GM19467 (cell line): ENCODE data around the gene SLC16A10.
"Not testable (repeated sequence)": the region's sequence is repeated elsewhere in the genome, so short reads cannot be mapped to it uniquely, and the experiment has no call there.

Source experiments
- ATAC-seq: cut with Tn5 transposase; IDR thresholded peaks from one replicate; pipeline ENCODE4 v1.9.1; 2021; ENCODE audit warnings: mild to moderate bottlenecking, moderate library complexity; ENCODE audit not compliant: unreplicated experiment

SLC16A10 gene, protein sequence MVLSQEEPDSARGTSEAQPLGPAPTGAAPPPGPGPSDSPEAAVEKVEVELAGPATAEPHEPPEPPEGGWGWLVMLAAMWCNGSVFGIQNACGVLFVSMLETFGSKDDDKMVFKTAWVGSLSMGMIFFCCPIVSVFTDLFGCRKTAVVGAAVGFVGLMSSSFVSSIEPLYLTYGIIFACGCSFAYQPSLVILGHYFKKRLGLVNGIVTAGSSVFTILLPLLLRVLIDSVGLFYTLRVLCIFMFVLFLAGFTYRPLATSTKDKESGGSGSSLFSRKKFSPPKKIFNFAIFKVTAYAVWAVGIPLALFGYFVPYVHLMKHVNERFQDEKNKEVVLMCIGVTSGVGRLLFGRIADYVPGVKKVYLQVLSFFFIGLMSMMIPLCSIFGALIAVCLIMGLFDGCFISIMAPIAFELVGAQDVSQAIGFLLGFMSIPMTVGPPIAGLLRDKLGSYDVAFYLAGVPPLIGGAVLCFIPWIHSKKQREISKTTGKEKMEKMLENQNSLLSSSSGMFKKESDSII

DNA sequence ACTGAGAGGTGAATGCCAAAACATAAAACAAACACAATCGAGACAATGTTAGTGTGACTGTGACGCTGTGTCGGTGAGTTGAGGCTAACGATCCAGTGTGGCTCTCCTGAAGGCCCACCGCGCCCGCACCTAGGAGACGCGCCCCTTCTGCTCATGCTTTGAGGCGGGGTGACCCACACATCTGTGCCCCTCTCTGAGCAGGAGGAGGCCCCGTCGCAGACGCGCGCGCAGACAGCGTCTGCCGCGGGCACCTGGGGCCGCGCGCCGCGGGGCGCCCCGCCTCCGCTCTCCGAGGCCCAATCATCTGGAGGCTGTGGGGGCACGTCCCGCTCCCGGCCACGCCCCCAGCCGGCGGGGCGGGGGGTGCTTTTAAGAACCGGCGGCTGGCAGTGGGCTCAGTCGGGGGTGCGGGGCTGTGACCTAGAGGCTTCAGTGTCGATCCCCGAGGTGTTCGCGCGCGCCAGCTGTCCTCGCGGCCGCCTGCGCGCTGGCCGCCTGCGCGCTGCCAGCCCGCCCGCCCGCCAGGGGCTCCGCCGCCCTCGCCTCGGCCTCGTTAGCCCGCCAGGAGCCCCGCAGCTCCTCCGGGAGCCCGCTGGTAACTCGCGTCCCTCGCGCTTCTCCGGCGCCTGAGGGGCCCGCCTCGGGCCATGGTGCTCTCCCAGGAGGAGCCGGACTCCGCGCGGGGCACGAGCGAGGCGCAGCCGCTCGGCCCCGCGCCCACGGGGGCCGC is at the start of gene SLC16A10:
TSS of gene SLC16A10 (plus strand) at position 398 of the 730 bp plus-strand sequence. CDS start at position 648, 250 bp downstream.
- ATAC-seq = peak; percentile 91

DNA sequence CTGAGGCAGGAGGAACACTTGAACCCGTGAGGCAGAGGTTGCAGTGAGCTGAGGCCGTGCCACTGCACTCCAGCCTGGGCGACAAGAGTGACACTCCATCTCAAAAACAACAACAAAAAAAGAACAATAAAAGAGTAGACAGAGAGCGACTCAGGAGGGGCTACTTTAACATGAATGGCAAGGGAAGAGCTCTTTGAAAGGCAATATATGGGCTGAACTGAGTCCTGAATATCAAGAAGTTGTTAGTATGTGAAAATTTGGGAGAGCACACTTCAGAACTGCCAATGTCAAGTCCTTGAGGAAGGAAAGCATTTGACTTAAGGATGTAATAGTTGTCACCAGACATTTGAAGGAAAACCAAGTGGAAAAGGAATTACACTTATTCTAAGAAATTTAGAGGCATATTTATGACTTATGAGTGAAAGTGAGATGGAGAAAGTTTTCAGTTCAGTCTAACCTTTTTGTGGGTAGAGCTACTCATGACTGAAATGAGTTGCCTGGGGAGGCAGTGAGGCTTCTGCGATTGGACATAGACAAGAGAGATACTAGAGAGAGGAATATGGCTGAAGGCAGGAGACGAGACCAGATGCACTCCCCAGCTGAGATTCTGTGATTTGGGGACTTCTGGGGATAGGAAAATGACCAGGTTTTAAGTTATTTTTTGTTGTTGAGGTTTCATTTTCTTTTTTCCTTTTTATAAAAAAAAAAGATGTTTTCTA is 48.6 kb upstream of the SLC16A10 start:
- no peak for ATAC-seq

DNA sequence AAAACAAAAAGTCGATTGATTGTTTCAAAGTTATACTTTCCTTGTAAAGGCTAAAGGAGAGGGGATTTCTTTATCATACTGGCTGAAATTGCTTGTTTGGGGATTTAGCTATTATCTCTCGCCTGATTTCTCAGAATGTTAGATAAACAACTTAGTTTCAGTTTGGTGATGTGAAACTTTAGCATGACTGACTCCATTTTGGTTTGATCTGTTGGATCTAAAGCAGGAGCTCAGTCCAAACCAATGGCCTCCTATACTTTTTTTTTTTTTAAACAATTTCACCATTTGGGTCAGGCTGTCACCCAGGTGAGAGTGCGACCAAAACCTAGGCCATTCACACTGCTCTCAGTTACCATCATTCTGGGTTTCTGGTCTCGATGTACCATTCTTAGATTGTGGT is 45.4 kb upstream of the SLC16A10 start:
- ATAC-seq = no peak

DNA sequence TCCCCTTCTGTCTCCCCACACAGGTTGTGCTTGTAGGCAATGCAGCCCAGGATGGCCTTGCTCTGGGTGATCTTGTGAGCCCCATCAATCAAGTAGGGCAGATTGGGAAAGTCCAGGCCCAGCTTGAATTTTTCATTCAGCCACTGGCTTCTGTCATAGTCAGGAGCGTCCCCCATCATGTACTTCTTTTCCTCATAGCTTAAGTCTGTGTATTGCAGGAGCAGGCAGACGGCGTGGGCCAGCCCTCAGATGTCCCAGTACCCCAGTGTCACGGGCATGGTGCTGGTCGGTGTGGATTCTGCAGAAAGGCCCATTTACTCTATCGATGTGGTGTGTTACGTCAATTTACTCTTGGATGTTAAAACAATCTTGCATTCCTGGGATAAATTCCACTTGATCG is 40.1 kb upstream of the SLC16A10 start:
- ATAC-seq = no peak

DNA sequence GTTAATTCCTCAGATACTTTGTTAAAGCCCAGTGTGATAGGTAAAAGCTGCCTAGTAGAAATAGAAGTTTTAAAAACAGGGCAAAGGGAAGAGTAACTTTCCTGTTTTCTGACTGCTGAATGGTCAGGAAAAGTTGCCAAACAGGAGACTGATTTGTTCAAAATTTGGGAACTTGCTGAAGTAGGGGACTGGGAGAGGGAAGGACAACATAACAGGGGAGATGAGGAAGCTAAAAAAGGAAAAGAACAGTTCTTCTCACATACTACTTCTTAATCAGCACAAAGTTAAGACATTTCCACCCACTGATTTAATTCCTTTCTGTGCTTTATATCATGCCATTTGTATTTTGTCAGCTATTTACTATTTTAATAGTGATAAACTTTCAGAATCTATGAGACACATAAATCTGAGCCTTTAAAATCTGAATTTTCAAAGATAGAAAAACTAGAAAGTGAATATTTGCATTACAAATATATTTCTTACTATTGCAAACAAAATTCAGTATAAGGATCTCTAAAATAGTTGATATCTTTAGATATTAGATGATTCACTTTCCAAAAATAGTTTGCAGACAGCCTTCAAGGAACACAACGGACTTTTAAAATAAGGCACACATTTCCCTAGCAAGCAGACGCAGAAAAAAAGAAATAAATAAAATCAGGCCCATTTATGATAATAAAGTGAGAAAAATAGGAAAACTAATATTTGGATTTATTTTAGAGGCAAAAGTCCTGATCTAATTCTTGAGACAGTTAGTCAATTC is 36.9 kb upstream of the SLC16A10 start:
- ATAC-seq = no peak

DNA sequence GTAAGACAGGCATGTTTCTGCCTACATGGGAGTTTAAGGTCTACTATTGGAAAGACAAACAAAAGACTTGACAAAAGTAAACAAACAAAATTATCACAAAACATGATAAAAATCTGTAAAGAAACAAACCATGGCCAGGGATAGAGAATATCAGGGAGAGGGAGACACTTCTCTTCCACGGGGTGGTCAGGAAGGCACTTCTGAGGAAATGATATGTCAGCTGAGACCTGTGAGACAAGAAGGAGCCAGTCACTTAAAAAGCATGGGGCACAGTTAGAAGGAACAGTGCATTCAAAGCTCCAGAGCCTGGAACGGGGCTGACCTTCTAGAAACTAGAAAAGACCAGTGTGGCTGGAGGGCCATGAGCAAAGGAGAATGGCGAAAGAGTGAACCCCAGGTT is 35.1 kb upstream of the SLC16A10 start:
- no peak for ATAC-seq

DNA sequence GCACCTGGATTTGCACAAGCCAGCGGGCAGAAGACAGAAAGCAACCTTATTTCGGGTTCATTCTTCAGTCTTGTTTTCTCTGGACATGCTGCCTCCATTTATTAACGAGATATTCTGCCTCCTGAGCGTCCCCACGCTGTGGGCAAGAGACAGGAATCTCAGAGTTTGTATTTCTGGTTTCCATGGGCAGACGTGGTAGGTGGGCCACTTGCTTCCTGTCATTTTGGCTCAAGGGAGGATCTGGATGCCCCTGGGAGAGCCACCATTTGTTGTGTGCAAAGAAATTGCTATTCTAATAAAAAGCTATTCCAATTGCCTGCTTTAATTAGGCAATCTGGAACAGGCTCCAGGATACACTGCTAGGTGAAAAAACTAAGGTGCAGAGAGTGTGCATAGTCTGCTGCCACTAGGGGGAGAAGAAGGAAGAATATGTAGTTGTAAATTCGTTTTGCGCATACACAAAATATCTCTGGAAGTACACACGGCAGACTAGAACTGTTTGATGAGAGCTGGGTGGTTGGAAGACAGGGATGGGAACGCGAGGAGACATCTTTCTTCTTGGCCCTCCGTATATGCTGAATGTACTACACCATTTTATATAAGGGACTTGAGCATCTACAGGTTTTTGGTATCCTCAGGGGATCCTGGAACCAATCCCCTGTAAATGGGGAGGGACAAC is 30.1 kb upstream of the SLC16A10 start:
- no peak for ATAC-seq

DNA sequence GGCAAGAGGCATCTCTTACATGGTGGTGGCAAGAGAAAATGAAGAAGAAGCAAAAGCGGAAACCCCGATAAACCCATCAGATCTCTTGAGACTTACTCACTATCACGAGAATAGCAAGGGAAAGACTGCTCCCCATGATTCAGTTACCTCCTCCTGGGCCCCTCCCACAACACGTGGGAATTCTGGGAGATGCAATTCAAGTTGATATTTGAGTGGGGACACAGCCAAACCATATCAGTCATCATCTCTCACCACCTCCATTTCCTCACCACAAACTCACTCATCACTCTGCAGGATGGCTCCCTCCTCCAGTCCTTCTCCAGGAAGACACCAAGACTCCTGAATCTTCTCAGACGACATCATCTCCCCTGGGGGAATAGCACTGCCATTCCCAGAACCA is 25.8 kb upstream of the SLC16A10 start:
- ATAC-seq = no peak

DNA sequence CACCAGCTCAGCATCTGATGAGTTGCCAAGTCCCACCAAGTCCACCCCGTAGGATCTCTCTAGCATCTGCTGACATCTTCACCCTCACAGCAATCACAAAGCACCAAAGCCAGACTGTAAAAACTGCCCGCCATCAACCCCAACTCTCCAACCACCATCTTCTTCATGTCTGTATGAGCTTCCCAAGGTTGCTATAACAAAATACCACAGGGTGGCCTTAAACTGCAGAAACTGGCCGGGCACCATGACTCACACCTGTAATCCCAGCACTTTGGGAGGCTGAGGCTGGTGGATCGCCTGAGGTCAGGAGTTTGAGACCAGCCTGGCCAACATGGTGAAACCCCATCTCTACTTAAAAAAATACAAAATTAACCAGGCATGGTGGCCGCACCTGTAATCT is 25.3 kb upstream of the SLC16A10 start:
- not testable (repeated sequence) for ATAC-seq

DNA sequence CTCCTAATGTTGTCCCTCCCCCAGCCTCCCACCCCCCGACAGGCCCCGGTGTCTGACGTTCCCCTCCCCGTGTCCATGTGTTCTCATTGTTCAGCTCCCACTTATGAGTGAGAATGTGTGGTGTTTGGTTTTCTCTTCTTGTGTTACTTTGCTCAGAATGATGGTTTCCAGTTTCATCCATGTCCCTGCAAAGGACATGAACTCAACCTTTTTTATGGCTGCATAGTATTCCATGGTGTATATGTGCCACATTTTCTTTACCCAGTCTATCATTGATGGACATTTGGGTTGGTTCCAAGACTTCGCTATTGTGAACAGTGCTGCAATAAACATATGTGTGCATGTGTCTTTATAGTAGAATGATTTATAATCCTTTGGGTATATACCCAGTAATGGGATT is 24.4 kb upstream of the SLC16A10 start:
- ATAC-seq = not testable (repeated sequence)

DNA sequence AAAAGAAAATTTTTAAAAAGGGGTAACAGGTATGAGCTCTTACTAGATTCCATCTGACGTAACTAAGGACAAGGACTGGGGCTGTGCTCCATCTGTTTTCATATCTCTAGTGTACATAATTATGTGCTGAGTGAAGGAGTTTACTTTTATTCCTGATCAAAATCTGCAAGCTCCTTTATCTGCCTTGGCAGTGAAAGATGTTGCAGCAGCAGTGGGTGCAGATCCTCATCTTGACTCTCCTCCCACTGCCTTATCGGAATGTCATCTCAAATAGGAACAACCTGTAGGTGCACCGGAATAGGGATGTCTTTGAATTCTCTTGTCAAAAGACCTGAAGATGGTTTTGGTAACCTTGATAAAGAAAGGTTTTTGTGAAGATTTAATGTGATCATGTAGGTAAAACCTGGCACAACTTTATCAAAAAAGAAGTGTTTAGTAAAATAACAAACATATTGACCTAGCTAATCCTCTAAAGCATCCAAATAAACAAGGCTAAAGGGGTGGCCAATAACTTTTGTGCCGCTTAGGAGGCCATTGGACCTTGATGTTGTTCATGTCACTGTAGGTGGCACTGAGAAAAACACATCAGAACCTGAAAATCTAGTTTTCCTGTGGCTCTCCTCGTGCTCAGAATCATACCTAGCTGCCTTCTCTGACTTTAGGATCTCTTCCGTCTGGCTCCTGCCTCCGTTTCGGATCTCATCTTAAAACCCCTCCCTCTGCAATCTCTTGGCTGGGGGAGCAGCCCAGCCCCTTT is 19.0 kb upstream of the SLC16A10 start:
- no peak for ATAC-seq

DNA sequence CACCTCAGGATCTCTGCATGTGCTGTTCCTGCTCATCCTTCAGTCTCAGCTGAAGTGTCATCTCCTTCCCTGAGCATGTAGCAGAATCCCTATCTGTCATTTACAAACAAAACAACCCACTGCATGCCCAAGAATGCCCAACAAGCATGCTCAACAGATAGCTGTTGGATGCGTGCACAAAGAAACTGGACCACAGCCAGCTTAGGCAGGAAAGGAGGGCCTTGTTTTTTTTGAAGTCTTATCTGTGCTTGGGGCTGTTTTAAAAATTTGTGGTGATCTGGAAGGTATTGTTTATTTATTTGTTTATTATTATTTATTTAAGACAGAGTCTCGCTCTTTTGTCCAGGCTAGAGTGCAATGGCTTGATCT is 18.5 kb upstream of the SLC16A10 start:
- ATAC-seq = no peak

DNA sequence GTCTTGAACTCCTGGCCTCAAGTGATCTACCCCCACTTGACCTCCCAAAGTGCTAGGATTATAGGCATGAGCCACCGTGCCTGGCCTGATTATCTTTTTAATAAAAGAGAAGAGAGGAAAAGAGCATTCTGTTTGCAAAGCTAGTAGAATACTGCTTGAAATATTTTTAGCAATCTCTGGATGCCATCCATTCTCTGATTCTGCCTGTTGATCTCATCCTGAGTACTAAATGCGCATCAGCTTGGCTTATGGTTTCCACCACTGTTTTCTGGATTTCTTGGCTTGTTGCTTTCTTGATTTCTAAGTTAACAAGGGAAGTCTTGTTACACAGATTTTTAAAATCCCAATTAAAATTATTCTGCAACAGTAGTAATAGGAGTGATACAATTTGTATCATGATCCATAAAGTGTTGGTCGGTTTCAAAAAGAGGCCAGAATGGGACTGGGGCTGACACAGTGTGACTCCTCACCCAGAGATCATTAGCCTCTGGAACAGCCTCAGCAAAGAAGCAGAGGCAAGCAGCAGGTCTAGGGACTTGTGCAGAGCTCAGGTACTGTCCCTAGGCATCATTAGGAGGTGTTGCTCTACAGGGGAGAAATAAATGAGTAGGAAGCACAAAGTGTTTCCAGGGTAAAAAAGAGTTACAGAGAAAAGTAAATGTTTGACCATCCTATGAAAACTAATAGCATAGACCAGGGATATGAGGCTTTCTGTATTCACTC is 17.8 kb upstream of the SLC16A10 start:
- ATAC-seq = no peak

DNA sequence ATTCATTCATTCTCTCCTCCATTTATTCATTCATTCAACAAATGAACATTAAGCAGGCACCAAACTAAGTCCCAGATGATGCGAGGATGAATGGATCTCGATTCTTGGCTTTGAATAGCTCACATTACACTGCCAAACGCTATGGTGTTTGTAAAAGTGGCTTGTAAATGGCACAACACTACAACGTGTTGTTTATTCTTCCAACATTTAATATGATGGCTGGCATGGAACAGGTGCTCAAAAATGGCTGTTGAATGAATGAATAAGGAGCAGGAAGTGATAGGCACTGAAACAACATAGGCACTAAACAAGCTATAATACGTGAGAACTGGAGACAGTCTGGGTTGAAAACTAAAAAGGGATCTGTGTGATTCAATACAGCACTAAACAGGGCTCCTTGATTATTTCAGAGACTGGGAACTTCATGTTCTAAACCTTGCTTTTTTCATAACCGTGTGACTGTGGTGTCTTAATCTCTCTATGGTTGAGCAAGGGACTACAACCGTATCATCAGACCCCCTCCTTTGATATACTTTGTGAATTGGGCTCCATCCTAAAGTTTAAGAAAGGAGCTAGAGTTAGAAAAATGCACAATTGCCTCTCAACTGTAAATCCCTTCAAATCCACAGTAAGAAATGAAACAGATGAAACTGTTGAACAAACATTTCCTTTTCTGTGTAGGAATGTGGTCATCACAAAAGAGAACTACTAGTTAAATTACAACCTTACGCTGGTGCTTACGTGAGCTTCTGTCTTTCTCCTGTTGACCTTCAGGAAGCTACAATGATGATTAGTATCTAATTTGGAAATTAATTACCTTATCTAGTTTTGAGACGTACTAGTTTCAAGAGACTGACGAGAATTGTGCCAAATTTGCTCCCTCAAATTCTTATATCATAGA is 16.9 kb upstream of the SLC16A10 start:
- ATAC-seq = no peak

DNA sequence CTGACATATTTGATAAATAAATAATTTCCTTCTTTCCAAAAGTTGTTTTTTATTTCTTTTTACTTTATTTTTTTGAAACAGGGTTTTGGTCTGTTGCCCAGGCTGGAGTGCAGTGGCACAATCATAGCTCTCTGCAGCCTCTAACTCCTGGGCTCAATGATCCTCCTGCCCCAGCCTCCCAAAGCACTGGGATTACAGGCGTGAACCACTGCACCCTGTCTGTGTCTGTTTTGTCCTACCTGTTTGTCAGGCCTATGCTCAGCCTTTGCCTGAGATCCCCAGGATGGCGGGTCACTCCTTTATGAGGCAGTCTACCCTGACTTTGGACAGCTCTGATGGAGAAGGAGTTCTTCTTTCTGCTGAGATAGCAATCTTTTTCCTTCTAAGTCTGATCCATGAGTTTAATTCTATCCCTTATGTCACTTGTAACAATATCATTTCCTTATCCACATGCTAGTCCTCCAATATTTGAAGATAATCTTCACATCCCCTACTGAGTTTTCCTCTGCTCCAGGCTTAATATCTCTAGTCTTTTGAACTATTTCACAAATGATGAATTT is 14.4 kb upstream of the SLC16A10 start:
- ATAC-seq = no peak

DNA sequence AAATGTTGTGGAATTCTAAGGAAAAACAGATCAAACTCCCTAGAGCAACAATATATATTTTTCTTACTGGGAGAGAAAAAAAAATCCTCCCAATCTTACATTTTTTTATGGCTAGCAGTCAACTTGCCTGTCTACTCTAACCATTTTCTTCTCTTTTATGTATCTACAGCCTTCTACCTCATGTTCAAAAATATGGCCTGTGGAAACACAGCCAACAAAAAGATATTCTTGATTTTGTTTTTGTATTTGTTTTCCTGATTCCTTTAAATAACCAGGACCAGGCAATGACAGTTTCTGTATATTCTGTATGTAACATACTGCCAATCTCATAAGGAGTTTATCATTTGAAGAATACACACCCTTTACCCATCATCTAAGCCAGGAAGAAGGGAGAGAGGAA is 13.0 kb upstream of the SLC16A10 start:
- ATAC-seq = no peak

DNA sequence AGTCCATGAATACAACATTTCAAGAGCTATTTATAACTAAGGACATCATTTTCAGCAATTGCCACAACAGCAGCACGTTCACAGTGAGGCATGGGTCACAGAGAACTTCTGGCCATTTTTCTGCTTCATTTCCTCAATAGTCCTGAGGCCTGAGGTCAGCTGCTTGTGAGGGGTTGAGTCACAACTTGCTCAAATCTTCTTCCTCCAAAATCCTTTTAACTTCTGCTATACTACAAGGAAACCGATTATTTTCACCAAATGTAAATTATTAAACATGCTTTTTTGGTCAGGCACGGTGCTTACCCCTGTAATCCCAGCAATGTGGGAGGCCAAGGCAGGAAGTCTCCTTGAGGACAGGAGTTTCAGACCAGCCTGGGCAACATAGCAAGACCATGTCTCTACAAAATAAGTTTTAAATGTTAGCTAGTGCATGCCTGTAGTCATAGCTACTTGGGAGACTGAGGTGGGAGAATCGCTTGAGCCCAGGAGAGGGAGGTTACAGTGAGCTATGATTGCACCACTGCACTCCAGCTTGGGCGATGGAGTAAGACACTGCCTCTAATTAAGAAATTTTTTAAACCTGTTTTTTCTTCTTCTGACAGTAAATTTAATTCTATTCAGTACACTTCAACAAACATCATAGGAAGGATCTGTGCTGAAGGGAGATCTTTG is 11.1 kb upstream of the SLC16A10 start:
- ATAC-seq = no peak
